IPS DF 4.7 (cell line): ENCODE data around the gene GRK2.

ENCODE experiments used
- DNase-seq: peaks from one replicate; pipeline ENCODE4 v3.0.0-alpha.2; 2013; ENCODE audit warnings: low spot score; ENCODE audit errors: extremely low read depth

GRK2 gene

DNA sequence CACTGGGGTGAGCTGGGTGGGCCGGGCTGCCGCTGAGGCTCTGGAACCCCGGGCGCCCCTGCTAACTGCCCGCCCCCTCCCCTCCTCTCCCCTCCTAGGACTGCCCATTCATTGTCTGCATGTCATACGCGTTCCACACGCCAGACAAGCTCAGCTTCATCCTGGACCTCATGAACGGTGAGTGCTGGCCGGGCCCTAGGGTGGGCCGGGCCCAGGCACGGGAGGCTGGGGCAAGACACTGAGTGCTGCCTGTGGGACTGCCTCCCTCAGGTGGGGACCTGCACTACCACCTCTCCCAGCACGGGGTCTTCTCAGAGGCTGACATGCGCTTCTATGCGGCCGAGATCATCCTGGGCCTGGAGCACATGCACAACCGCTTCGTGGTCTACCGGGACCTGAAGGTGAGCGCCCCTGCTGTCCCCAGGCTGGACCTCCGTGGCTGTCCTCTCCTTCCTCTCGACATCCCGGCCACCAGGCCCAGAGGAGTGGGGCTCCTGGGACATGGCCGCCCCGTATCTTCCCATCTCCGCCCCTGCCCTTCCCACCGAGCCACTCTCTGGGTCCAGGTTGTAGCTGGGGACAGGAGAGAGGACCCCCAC lies 15.4 kb downstream of the GRK2 start:
- DNase-seq: no peak

DNA sequence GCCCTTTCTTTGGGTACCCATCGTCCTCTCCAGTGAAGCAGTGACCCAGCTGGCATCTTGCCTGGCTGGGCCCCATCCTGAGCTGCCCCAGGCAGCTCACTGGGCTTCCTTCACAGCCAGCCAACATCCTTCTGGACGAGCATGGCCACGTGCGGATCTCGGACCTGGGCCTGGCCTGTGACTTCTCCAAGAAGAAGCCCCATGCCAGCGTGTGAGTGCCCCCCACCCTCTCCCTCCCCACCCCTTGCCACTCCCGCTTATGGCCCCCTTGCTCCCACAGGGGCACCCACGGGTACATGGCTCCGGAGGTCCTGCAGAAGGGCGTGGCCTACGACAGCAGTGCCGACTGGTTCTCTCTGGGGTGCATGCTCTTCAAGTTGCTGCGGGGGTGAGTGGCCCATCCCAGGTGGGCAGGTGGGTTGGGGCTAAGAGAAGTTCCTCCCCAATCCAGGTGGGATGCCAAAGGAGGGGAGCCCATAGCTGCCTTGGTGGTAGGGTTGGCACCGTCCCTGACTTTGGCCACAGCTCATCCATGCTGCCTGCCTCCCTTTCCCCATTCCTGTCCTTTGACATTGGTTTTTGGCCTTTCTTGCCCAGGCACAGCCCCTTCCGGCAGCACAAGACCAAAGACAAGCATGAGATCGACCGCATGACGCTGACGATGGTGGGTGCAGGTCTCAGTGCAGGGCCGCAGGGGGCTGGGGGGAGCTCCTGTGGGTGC lies 16.0 kb downstream of the GRK2 start:
- no peak for DNase-seq

DNA sequence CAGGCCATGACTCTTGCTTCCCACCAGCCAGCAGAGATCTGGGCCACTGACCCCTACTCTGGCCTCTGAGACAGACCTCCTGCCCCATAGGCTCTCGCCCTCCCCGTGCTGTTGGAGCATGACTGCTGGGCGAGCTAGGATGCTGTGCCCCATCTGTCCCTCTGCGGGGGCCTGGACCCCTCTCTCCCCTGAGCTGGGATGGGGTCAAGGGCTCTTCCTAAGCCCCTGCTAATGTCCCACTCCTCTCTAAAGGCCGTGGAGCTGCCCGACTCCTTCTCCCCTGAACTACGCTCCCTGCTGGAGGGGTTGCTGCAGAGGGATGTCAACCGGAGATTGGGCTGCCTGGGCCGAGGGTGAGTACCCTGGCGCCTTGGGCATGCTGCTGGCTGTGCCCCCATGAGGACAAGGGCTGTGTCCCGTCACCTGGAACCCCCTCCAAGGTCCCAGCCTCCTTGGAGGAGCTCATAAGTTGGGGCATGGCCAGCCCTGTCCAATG lies 16.7 kb downstream of the GRK2 start:
- DNase-seq: no peak

DNA sequence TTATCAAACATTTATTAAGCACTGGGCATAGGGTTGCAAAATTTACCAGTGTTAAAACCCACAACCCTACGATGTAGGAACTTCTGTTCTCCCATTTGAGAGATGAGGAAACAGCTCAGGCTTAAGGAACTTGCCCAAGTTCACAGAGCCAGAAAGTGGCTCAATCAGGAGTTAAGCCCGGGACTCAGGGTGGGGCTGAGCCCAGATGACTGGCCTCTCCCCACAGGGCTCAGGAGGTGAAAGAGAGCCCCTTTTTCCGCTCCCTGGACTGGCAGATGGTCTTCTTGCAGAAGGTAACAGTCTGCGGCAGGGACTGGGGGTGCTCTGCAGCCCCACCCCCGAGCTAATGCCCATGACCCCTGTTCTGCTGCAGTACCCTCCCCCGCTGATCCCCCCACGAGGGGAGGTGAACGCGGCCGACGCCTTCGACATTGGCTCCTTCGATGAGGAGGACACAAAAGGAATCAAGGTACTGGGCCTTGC lies 17.2 kb downstream of the GRK2 start:
- DNase-seq: no peak

DNA sequence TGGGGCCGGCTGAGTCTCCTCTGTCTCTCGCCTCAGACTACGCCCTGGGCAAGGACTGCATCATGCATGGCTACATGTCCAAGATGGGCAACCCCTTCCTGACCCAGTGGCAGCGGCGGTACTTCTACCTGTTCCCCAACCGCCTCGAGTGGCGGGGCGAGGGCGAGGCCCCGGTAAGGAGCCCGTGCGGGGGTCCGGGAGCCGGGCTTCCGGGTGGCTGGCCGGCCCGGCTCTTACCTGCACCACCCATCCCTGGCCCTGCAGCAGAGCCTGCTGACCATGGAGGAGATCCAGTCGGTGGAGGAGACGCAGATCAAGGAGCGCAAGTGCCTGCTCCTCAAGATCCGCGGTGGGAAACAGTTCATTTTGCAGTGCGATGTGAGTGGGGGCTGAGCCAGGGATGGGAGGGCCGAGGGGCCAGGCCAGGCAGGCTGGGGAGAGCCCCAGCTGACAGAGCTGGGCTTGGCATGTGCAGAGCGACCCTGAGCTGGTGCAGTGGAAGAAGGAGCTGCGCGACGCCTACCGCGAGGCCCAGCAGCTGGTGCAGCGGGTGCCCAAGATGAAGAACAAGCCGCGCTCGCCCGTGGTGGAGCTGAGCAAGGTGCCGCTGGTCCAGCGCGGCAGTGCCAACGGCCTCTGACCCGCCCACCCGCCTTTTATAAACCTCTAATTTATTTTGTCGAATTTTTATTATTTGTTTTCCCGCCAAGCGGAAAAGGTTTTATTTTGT lies 18.7 kb downstream of the GRK2 start:
- no peak for DNase-seq

DNA sequence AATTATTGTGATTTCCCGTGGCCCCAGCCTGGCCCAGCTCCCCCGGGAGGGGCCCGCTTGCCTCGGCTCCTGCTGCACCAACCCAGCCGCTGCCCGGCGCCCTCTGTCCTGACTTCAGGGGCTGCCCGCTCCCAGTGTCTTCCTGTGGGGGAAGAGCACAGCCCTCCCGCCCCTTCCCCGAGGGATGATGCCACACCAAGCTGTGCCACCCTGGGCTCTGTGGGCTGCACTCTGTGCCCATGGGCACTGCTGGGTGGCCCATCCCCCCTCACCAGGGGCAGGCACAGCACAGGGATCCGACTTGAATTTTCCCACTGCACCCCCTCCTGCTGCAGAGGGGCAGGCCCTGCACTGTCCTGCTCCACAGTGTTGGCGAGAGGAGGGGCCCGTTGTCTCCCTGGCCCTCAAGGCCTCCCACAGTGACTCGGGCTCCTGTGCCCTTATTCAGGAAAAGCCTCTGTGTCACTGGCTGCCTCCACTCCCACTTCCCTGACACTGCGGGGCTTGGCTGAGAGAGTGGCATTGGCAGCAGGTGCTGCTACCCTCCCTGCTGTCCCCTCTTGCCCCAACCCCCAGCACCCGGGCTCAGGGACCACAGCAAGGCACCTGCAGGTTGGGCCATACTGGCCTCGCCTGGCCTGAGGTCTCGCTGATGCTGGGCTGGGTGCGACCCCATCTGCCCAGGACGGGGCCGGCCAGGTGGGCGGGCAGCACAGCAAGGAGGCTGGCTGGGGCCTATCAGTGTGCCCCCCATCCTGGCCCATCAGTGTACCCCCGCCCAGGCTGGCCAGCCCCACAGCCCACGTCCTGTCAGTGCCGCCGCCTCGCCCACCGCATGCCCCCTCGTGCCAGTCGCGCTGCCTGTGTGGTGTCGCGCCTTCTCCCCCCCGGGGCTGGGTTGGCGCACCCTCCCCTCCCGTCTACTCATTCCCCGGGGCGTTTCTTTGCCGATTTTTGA lies 19.5 kb downstream of the GRK2 start:
- no peak for DNase-seq

DNA sequence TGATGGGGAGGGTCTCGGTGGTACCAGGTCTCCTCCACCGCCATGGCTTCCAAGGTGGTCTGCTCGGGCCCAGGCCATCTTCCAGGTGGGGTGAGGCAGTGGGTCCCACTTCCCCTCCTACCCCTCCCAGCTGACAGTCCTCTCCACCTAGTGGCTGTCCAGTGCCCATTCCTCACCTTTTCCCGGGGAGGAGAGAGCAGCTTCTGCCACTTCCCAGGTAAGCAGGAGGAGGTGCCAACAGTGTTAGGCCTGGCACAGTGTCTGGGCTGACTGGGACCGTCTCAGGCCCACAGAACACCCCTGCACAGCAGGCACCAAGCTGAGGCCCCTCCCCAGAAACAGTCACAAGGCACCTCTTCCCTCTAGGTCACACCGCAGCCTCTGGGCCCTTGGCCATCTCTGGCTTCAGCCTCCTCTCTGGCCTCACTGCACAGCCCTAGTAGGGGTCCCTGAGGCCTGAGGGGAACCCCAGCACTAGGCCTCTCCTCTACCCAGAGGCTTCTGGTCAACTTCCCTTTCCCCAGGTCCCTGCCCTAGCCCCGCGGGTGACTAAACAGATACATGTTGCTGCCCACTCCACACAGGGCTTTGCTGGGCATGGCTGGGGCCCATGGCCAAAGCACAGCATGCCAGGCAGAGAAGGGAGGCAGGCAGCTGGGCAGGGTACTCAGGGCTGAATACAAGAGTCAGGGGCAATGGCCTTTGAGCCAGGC lies 20.5 kb downstream of the GRK2 start:
- DNase-seq: no peak

DNA sequence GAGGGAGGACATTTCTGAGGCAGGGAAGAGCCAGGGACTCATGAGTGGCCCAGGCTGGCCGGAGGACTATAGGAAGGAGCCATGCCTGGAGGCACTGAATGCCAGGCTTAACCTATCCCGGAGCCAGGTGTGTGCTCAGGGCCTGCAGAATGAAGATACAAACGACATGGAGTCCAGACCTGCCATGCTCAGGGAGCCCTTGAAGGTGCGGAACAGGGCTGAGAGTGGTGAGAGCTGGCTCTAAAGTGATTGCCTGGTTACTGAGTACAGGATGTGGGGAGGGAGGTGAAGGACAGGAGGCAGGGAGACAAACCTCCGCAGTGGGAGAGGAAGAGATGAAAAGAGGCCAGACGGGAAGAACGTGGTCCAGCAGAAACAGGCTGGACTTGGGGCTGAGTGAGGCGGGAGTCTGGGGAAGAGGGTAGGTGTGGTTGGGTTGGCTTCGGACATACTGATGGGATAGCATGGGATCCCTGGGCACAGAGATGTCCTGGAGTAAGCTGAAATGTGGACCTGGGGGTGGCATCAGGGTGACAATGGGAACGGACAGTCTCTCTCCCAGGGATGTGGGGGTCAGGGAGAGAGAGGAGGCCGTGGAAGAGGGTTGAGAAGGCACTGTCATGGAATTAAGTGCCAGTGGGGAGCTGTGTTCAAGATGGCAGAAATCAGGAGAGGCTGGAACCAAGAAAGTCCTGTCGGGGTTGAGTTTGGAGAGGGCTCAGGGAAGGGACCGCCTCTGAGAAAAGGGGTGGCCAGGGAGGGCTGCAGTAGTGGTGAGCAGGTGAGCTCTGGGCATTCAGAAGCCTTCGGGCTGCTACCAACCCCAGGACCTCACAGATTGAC lies 21.3 kb downstream of the GRK2 start:
- no peak for DNase-seq

DNA sequence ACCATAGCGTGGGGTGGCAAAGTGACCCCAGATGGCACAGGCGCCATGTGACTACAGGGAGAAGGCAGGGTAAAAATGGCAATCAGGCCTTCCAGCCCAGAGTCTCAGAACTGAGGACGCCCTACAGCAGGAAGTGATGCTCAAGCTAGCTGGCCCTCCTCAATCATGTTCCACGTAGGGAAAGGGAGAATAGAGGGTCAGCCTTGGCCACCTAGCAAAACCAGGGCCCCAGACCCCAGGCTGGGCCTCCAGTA lies 21.9 kb downstream of the GRK2 start:
- DNase-seq: no peak

DNA sequence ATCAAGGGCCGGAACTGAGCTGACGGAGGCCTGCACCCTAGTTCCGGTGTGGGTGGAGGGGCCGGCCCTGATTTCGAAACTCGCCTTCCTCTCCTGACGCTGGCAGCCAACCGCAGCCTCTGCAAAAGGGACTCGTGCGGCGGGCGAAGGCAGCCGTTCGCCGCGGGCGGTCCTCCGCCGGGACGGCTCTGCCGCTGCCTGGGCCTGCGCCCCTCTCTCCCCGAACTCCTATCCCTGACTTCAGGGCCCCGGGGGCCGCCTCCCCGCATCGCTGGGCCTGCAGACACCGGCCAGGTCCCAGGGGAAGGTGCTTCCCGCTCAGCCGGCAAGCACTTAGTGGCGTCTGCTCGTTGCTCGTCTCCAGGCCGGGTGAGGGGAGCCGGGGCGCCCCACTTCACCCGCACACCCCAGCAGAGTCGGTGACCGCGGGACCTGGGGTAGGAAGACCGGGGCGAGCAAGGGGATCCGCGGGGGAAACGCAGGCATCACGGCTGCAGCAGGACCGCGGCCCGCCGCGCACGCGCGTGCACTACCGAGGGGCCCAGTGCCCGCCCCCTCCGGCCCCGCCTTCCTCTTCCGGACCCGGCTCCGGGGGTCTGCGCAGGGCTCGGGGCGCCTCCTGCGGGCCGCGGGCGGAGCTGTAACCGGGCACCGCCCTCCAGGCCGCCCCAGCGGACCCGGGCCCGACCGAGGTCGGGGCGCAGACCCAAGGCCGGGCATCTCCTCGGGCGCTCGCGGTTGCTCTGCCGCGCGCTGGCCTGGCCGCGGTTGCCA lies 22.4 kb downstream of the GRK2 start:
- no peak for DNase-seq

DNA sequence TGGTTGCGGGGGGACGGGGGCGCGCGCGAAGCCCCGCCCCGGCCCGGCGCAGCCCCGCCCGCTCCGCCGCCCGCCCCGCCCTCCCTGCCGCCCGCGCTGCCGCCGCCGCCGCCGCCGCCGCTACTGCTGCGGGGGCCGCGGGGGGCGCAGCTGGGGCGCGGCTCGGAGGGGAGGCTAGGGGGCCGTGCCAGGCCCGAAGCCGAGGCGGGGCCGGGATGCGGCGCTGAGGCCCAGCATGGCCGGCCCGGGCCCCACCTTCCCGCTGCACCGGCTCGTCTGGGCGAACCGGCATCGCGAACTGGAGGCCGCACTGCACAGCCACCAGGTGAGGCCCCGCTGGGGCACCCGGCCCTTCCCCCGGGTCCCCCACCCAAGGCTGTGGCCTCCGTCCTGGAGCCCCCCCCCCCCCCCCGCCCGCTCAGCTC lies 23.0 kb downstream of the GRK2 start, which contains the start of gene ANKRD13D:
TSS of gene ANKRD13D (plus strand) at position 78 of the 425 bp plus-strand sequence. CDS start at position 236, 158 bp downstream.
- no peak for DNase-seq

DNA sequence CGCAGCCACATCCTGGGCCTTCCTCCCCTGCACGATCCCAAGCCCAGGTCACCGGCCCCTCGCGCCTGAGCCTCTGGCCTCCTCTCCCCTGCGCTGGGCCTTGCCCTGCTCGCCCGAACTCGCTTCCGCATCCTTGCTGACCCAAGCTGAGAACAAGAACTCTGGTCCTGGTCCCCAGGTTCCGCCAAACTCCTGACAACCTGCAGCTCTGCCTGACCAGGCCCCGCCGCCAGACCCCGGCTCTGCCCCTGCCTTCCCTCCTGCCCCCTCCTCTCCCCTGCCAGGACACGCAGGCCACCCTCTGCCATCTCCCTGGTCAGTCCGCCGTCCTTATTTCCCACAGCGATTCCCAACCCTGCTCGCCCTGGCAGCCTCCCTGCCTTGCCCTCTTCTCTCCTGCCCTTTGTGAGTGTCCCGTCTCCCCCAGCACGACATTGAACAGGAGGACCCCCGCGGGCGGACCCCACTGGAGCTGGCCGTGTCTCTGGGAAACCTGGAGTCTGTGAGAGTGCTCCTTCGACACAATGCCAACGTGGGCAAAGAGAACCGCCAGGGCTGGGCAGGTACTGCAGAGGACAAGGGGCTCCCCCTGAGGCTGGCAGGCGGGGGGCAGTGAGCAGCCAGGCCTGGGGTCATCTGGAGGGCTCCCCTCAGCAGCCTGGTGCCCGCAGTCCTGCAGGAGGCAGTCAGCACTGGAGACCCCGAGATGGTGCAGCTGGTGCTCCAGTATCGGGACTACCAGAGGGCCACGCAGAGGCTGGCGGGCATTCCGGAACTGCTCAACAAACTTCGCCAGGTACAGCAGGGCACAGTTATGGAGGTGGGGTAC lies 23.6 kb downstream of the GRK2 start:
- DNase-seq: no peak

DNA sequence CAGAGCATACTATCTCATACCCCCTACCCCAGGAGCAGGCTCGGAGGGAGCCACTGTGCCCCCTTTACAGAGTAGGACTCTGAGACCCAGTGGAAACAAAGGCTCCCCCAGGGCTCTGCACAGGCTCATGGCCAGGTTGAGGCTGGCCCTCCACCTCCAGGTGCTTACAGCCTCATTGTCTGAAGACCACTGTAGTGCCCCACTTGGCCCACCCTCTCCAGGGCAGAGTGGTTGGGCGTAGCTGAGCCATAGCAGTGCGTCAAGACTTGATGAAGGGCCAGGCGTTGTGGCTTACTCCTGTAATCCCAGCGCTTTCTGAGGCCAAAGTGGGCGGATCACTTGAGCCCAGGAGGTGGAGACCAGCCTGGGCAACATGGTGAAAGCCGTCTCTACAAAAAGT lies 24.5 kb downstream of the GRK2 start:
- no peak for DNase-seq

DNA sequence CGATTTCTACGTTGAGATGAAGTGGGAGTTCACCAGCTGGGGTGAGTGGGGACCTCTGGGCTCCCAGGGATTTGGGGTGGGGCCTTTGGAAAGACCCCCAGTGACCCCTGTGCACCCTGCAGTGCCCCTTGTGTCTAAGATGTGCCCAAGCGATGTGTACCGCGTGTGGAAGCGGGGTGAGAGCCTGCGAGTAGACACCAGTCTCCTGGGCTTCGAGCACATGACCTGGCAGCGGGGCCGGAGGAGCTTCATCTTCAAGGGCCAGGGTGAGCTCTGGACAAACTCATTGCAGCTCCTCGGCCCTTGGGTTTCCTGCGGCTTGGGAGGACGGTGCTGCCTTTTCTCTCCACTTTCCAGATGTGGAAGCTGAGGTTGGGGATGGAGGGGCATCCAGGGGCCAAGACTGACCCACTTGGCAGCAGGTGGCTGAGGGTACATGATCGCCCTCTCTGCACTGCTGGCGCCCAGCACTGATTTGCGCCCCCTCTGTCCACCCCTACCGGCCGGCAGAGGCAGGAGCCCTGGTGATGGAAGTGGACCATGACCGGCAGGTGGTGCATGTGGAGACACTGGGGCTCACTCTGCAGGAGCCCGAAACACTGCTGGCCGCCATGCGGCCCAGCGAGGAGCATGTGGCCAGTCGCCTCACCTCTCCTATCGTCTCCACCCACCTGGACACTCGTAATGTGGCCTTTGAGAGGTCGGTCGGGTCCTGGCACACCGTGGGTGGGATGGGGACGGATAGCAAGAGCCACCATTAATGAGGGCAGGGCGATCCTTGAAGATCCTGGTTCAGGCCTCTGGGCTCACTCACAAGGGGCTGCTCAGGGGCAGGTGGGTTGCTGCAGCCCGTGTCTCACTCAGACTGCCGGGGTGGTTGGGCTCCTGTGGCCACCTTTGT lies 25.5 kb downstream of the GRK2 start:
- DNase-seq: no peak

DNA sequence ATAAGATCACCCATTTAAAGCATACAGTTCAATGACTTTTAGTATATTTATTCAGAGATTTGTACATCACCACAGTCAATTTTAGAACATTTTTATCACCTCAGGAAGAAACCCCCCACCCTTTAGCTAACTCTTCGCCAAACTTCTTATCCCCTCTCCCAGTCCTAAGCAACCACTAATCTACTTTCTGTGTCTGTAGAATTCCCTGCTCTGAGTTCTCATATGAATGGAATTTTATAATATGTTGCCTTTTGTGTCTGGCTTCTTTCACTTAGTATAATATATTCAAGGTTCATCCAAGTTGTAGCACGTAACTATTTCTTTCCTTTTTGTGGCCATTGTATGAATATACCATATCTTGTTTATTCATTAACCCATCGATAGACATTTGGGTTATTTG lies 26.4 kb downstream of the GRK2 start:
- no peak for DNase-seq

DNA sequence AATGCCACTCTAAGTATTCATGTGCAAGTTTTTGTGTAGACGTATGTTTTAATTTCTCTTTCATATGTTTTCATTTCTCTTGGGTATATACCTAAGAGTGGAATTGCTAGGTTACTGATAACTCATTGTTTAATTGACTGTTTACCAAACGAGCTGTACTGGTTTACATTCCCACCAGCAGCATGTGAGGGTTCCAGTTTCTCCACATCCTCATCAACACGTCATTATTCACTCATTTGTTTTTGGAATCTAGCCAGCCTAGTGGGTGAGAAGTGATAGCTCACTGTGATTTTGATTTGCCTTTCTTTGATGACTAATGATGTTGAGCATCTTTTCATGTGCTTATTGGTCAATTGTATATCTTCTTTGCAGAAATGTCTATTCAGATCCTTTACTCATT lies 26.8 kb downstream of the GRK2 start:
- no peak for DNase-seq

DNA sequence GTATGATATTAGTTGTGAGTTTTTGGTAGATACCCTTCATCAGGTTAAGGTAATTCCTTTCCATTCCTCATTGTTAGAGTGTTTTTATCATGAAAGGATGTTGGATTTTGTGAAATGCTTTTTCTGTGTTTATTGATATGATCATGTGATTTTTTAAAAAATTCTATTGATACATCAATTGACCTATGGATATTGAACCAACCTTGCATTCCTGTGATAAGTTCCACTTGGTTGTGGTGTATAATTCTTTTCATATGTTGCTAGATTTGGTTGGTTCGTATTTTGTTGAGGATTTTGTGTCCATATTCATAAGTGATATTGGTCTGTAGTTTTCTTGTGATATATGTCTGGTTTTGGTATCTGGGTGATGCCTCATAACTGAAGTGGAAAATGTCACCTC lies 29.6 kb downstream of the GRK2 start:
- no peak for DNase-seq
